HepG2 (cell line): ENCODE results near the gene DISP1. TPM values are rescaled to one million over a fixed set of nuclear protein-coding genes. Genes with fewer than 3 reads are reported as not detected.

Experiments used
- ARID5B ChIP-seq: IDR thresholded peaks from 2 replicates; pipeline ENCODE4 v1.4.0; 2020; ENCODE audit warnings: mild to moderate bottlenecking, missing genetic modification reagents
- ARNT2 ChIP-seq: sonication (generic); formaldehyde crosslinking; IDR thresholded peaks from 2 replicates; pipeline ENCODE4 v1.8.0; 2022; ENCODE audit warnings: mild to moderate bottlenecking, low read depth, missing genetic modification reagents, moderate library complexity
- BCLAF1 ChIP-seq: fragments of 450-650 bp; IDR thresholded peaks from 2 replicates; pipeline ENCODE4 v1.6.1; 2017; ENCODE audit warnings: mild to moderate bottlenecking
- CTCF ChIP-seq: sonication (generic); formaldehyde crosslinking; IDR thresholded peaks from 2 replicates; pipeline ENCODE4 v1.5.0; 2020; ENCODE audit warnings: mild to moderate bottlenecking, missing genetic modification reagents, moderate library complexity
- DR1 ChIP-seq: sonication (generic); formaldehyde crosslinking; IDR thresholded peaks from 2 replicates; pipeline ENCODE4 v1.8.0; 2021; ENCODE audit warnings: mild to moderate bottlenecking, missing genetic modification reagents, inconsistent platforms
- MED1 ChIP-seq: sonication (generic); formaldehyde crosslinking; IDR thresholded peaks from 2 replicates; pipeline ENCODE4 v1.4.0; 2020; ENCODE audit warnings: missing genetic modification reagents
- RAD21 ChIP-seq: fragments of 450-650 bp; formaldehyde crosslinking; IDR thresholded peaks from 2 replicates; pipeline ENCODE4 v1.5.0; 2020; ENCODE audit warnings: mild to moderate bottlenecking
- SMC3 ChIP-seq: IDR thresholded peaks from 2 replicates; pipeline ENCODE4 v1.6.1; 2011; ENCODE audit warnings: low read length, improper control_type of control experiment
- STAG1 ChIP-seq: sonication (generic); formaldehyde crosslinking; IDR thresholded peaks from 2 replicates; pipeline ENCODE4 v1.4.0; 2020; ENCODE audit warnings: missing genetic modification reagents
- ZBTB46 ChIP-seq: sonication (generic); formaldehyde crosslinking; IDR thresholded peaks from 2 replicates; pipeline ENCODE4 v1.4.0; 2020; ENCODE audit warnings: mild to moderate bottlenecking, missing genetic modification reagents, borderline replicate concordance
- ZNF34 ChIP-seq: sonication (generic); formaldehyde crosslinking; IDR thresholded peaks from 2 replicates; pipeline ENCODE4 v1.4.0; 2020; ENCODE audit warnings: mild to moderate bottlenecking, missing genetic modification reagents, borderline replicate concordance
- ZNF687 ChIP-seq: sonication (generic); formaldehyde crosslinking; IDR thresholded peaks from 2 replicates; pipeline ENCODE4 v1.5.1; 2020; ENCODE audit warnings: mild to moderate bottlenecking, missing genetic modification reagents, moderate library complexity
- ZSCAN22 ChIP-seq: sonication (generic); formaldehyde crosslinking; IDR thresholded peaks from 2 replicates; pipeline ENCODE4 v1.4.0; 2020; ENCODE audit warnings: mild to moderate bottlenecking, missing genetic modification reagents
- polyA plus RNA-seq, 8 experiments: library from polyadenylated mRNA; depleted of rRNA in 3 of 8; stranded (reverse) in 7 of 8; unstranded in 1 of 8; fragments of >200 nt; fragmentation: Illumina TruSeq in 4 of 8; extraction: Trizol in 4 of 8; gene quantifications; 2 replicates each; pipeline versions ENCODE4 v1.2.1 to v1.2.3, GENCODE V29; 2011 to 2016; ENCODE audit warnings: low read depth in 4 of 8, missing spikeins in 1 of 8, mixed read lengths in 1 of 8; ENCODE audit not compliant: insufficient read depth in 1 of 8
- total RNA-seq, 5 experiments: library from RNA; depleted of rRNA; stranded (reverse); fragments of >200 nt; fragmentation: Illumina TruSeq; extraction: Trizol; gene quantifications; 2 replicates each; pipeline ENCODE4 v1.2.3, GENCODE V29; 2016; ENCODE audit warnings: low read depth in 1 of 5

DISP1 gene
- total and polyA plus RNA-seq, 2 of the 13 experiments (the other 11 are each of a cell fraction or from before 2014, with no cell fraction given) = 1.9 to 2.0 TPM

- no peak for TF ChIP-seq BCLAF1
- TF ChIP-seq ARID5B (CRISPR knock-in tag) = no peak
- TF ChIP-seq CTCF (CRISPR knock-in tag) = peak; percentile 72
- no peak for TF ChIP-seq ARNT2 (CRISPR knock-in tag)
- TF ChIP-seq ZNF687 (CRISPR knock-in tag) = peak; percentile 10; the same call in 1 of the 2 replicates
- no peak for TF ChIP-seq ZSCAN22 (CRISPR knock-in tag)
- peak; percentile 87 for TF ChIP-seq STAG1 (CRISPR knock-in tag)
- TF ChIP-seq ZNF34 (CRISPR knock-in tag) = no peak
- no peak for TF ChIP-seq ZBTB46
- 0 out of 2 replicates have a peak, but pooled peaks have one; percentile 39 for TF ChIP-seq RAD21 (CRISPR knock-in tag)
- TF ChIP-seq MED1 (CRISPR knock-in tag) = no peak
- no peak for TF ChIP-seq DR1 (CRISPR knock-in tag)
- 0 out of 2 replicates have a peak, but pooled peaks have one; percentile 11 for TF ChIP-seq SMC3
Observed at GRCh38 chr1:222794656-222795474, 20.0 kb upstream of the DISP1 start (continued).
